Measurements from ENCODE around the gene NEAT1. TPM values are rescaled to one million over a fixed set of nuclear protein-coding genes. Genes with fewer than 3 reads are reported as not detected.

Gene NEAT1
- total and polyA plus RNA-seq, 2 of the 8 experiments (the other 6 are each of a cell fraction or from before 2014, with no cell fraction given) = 2.4 to 10.7 TPM

DNA sequence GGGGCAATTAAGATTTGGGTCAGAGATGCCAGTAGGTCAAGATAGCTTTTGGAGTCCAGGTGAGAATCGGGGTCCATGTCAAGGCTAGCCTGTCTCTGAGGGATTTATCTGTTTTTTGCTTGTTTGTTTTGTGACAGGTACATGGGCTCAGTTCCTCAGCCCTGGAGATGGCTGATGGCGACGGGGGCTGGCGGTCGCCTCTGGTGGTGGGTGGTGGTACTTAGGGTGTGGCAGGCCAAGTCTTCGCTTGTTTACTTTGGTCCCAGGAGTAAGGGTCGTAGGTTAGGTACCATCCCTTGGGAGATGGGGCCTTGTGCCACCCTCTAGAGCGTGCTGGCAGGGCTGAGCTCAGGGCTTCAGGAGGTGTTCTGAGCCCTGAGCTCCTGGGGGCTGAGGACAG lies 44.8 kb upstream of the NEAT1 start:
- FAIRE-seq (no peak), DNase-seq (ENCODE audit: low read depth in 1 of 2, low spot score in 2 of 2) (no peak)
- ChIA-PET CTCF (ENCODE audit: partially characterized antibody) (interaction anchor here (0.7 to 5.2 kb wide), 22 partner anchors 10 to 162 kb away, joined by 3 to 30 read pairs (median 5); no protein-coding TSS in a partner anchor), POLR2A (ENCODE audit: partially characterized antibody) (interaction anchor here (1.0 to 3.6 kb wide), 4 partner anchors 116 to 153 kb away, joined by 3 to 36 read pairs (median 4); no protein-coding TSS in a partner anchor)
- Histone ChIP-seq H3K79me1 (ENCODE audit: low read depth, low read length) (no peaks in the 10 kb centered on the region), H2BK20ac (ENCODE audit: low read length) (no peak overlapping the region), H2BK120ac (replicated peaks; ENCODE audit: low read depth, low read length) (no peak overlapping the region), H2BK15ac (ENCODE audit: low read length) (no peak overlapping the region), H3K56ac (replicated peaks; ENCODE audit: insufficient read length, low read depth, low read length) (no peak overlapping the region), H3K9ac (replicated peaks in 1 of 4; ENCODE audit: extremely low read depth in 1 of 4, low read depth in 3 of 4, low read length in 3 of 4) (no peak overlapping the region), H4K8ac (ENCODE audit: extremely low read depth, insufficient read depth, low read length) (no peak overlapping the region; the same call in 1 of the 2 replicates), H2AFZ (ENCODE audit: low read length) (no peak overlapping the region), H3K4ac (replicated peaks; ENCODE audit: insufficient read length, low read depth, low read length) (no peak overlapping the region), H4K5ac (ENCODE audit: insufficient read length, low read depth, low read length) (no peak overlapping the region), H3K14ac (ENCODE audit: insufficient read length) (no peak overlapping the region), H3K9me3 (ENCODE audit: insufficient read depth in 2 of 2, low read depth in 1 of 2, low read length in 1 of 2) (no peaks in the 10 kb centered on the region), H3K36me3 (ENCODE audit: control insufficient read depth in 2 of 4, insufficient read depth in 4 of 4, low read length in 3 of 4) (no peaks in the 10 kb centered on the region), H3K27ac (ENCODE audit: low read depth, low read length) (no peak overlapping the region), H2BK12ac (ENCODE audit: low read depth, low read length) (peak overlapping the region; percentile 17; the same call in 1 of the 2 replicates), H4K20me1 (replicated peaks in 1 of 2; ENCODE audit: control insufficient read depth in 1 of 2, insufficient read depth in 2 of 2, low read length in 2 of 2) (no peaks in the 10 kb centered on the region), H3K23me2 (ENCODE audit: low read depth, low read length) (no peaks in the 10 kb centered on the region), H4K91ac (replicated peaks; ENCODE audit: insufficient read length, low read length) (no peak overlapping the region), H3K4me1 (replicated peaks in 1 of 4; ENCODE audit: control insufficient read depth in 3 of 4, insufficient read depth in 4 of 4, low read length in 3 of 4) (peaks cover 0 to 11% (median 9%) of the 10 kb centered on the region in 4 experiments; a peak in 5 of 7 replicates), H3K23ac (ENCODE audit: insufficient read length) (no peak overlapping the region), H2AK5ac (ENCODE audit: low read depth, low read length) (peak overlapping the region; percentile 24; the same call in 1 of the 2 replicates), H2BK5ac (ENCODE audit: low read depth, low read length) (no peak overlapping the region), H3K4me2 (ENCODE audit: insufficient read depth in 1 of 2, low read depth in 2 of 2, low read length in 2 of 2) (no peak overlapping the region), H3K79me2 (ENCODE audit: control insufficient read depth in 1 of 2, insufficient read depth in 2 of 2, low read length in 2 of 2) (no peaks in the 10 kb centered on the region), H3K18ac (ENCODE audit: extremely low read depth, low read length) (no peak overlapping the region), H3K4me3 (ENCODE audit: extremely low read depth in 1 of 4, insufficient read depth in 2 of 4, low read depth in 3 of 4, low read length in 4 of 4) (no peak overlapping the region), H3K27me3 (replicated peaks in 1 of 4; ENCODE audit: control insufficient read depth in 3 of 4, extremely low read depth in 1 of 4, insufficient read depth in 3 of 4, low read length in 3 of 4) (no peaks in the 10 kb centered on the region)
- WGBS, 2 experiments (ENCODE audit: extremely low coverage in 1 of 2, insufficient coverage in 1 of 2, insufficient read length in 1 of 2, insufficient replicate concordance in 2 of 2, low coverage in 1 of 2, low lambda C conversion rate in 2 of 2, missing lambda C conversion rate in 1 of 2) = 79% methylated on average over 8 of the region's 8 CpGs; no CpG with 5 or more reads in 1 of the 2 experiments
- TF ChIP-seq PHF8 (conservative IDR thresholded peaks at IDR 0.05; ENCODE audit: low read depth, low read length) (no peak), CHD1 (IDR thresholded peaks at IDR 0.05; ENCODE audit: low read depth, low read length) (no peak), ASH2L (IDR thresholded peaks at IDR 0.05; ENCODE audit: low read length) (no peak), EP300 (IDR thresholded peaks at IDR 0.05; ENCODE audit: borderline replicate concordance in 1 of 2, low read depth in 2 of 2, low read length in 2 of 2) (no peak), SUZ12 (IDR thresholded peaks at IDR 0.05; ENCODE audit: low read length) (no peak), RAD21 (IDR thresholded peaks at IDR 0.05 in 1 of 2, conservative IDR thresholded peaks at IDR 0.05 in 1 of 2; ENCODE audit: low read depth in 2 of 2, low read length in 2 of 2) (peak; percentile 4 to 13; a peak in 2 of 4 replicates), YY1 (IDR thresholded peaks at IDR 0.05; ENCODE audit: low read depth, low read length) (no peak), SP4 (IDR thresholded peaks at IDR 0.05; ENCODE audit: low read length) (no peak)
- TF ChIP-seq, protein P1, sequence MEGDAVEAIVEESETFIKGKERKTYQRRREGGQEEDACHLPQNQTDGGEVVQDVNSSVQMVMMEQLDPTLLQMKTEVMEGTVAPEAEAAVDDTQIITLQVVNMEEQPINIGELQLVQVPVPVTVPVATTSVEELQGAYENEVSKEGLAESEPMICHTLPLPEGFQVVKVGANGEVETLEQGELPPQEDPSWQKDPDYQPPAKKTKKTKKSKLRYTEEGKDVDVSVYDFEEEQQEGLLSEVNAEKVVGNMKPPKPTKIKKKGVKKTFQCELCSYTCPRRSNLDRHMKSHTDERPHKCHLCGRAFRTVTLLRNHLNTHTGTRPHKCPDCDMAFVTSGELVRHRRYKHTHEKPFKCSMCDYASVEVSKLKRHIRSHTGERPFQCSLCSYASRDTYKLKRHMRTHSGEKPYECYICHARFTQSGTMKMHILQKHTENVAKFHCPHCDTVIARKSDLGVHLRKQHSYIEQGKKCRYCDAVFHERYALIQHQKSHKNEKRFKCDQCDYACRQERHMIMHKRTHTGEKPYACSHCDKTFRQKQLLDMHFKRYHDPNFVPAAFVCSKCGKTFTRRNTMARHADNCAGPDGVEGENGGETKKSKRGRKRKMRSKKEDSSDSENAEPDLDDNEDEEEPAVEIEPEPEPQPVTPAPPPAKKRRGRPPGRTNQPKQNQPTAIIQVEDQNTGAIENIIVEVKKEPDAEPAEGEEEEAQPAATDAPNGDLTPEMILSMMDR (IDR thresholded peaks at IDR 0.05; ENCODE audit: control extremely low read depth in 1 of 3, insufficient read depth in 1 of 3, low read depth in 1 of 3, low read length in 3 of 3) = peak in 2 of 3 experiments; percentile 43 to 50; a peak in 3 of 4 replicates
- TF ChIP-seq, protein P2, sequence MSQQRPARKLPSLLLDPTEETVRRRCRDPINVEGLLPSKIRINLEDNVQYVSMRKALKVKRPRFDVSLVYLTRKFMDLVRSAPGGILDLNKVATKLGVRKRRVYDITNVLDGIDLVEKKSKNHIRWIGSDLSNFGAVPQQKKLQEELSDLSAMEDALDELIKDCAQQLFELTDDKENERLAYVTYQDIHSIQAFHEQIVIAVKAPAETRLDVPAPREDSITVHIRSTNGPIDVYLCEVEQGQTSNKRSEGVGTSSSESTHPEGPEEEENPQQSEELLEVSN (IDR thresholded peaks at IDR 0.05) = no peak

Measured in H1 (cell line).